Fibroblast of the aortic adventitia (primary cell): ENCODE measurements around the gene LENG8. TPM values are rescaled to one million over a fixed set of nuclear protein-coding genes. Genes with fewer than 3 reads are reported as not detected.
A peak's percentile ranks its signal among the peaks of the same experiment; 100 is the strongest.

Source experiments
- DNase-seq: peaks from one replicate; pipeline ENCODE4 v3.0.0-alpha.2; 2010; ENCODE audit warnings: low read depth
- H3K4me3 ChIP-seq: 2 replicates; pipeline ENCODE4 v1.5.1; 2011; ENCODE audit warnings: low read depth, mild to moderate bottlenecking, control low read depth, low read length, moderate library complexity
- total RNA-seq: library from RNA; depleted of rRNA; stranded (reverse); fragments of >200 nt; gene quantifications from 2 replicates; pipeline ENCODE4 v1.2.3, GENCODE V29; 2012; ENCODE audit warnings: low replicate concordance
- TF ChIP-seq, protein P1 (sequence below): IDR thresholded peaks from 2 replicates; pipeline ENCODE4 v1.5.1; 2011; ENCODE audit warnings: mild to moderate bottlenecking, low read length, control low read depth, inconsistent platforms; ENCODE audit not compliant: insufficient read depth

The LENG8 gene
- total RNA-seq, 1 donor = 41.7 TPM

DNA sequence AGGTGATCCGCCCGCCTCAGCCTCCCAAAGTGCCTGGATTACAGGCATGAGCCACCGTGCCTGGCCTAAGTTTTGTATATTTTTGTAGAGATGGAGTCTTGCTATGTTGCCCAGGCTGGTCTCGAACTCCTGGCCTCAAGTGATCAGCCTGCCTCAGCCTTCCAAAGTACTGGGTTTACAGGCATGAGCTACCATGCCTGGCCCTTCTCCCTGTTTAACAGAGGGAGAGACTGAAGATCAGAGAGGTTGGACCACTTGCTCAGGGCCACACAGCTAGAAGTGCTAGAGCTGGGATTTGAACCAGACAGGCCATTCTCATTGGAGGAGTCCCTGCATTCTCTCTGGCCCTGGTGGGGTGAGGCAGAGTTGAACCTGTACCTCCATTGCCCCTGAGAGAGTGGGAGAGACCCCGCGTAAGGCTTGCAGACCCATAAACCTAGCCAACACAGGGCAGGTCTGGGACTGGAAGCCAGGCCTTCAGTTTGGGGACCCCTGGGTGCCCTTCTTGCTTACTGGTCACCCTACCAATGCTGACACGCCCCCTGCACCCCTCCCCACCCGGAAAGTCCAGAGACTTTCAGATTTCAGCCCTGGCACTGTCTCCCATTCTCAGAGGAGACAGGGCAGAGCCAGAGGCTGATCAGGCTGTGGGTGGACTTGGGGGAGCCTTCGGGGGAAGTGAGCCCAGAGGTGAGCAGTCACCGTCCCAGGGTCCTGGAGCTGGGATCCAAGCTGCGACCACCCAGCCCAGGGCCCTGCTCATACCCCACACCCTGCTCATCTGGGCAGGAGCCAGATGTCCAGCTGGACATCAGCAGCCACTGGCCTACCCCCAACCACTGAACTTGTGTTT is 20.4 kb upstream of the LENG8 start:
- no peak for DNase-seq
- TF ChIP-seq, protein P1, sequence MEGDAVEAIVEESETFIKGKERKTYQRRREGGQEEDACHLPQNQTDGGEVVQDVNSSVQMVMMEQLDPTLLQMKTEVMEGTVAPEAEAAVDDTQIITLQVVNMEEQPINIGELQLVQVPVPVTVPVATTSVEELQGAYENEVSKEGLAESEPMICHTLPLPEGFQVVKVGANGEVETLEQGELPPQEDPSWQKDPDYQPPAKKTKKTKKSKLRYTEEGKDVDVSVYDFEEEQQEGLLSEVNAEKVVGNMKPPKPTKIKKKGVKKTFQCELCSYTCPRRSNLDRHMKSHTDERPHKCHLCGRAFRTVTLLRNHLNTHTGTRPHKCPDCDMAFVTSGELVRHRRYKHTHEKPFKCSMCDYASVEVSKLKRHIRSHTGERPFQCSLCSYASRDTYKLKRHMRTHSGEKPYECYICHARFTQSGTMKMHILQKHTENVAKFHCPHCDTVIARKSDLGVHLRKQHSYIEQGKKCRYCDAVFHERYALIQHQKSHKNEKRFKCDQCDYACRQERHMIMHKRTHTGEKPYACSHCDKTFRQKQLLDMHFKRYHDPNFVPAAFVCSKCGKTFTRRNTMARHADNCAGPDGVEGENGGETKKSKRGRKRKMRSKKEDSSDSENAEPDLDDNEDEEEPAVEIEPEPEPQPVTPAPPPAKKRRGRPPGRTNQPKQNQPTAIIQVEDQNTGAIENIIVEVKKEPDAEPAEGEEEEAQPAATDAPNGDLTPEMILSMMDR = no peak

DNA sequence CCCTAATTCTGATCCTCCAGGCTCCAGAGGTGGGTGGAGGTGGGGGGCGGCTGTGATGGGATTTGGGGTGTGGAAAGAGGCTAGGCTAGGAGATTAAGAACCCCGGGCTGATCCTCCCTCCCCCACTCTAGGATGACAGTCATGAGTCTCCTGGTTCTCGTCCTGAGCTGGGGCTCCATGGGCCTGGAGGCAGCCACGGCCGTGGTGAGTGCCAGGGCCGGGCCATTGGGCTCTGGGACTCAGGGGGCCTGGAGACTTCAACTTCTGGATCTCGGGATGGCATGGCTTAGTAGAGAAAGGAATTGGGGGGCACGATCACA is 19.9 kb upstream of the LENG8 start:
- no peak for DNase-seq
- TF ChIP-seq, protein P1 = no peak
- H3K4me3 ChIP-seq = no peak overlapping the region

More for the DNA sequence above, 20.4 kb upstream of the LENG8 start:
- H3K4me3 ChIP-seq = no peak overlapping the region

DNA sequence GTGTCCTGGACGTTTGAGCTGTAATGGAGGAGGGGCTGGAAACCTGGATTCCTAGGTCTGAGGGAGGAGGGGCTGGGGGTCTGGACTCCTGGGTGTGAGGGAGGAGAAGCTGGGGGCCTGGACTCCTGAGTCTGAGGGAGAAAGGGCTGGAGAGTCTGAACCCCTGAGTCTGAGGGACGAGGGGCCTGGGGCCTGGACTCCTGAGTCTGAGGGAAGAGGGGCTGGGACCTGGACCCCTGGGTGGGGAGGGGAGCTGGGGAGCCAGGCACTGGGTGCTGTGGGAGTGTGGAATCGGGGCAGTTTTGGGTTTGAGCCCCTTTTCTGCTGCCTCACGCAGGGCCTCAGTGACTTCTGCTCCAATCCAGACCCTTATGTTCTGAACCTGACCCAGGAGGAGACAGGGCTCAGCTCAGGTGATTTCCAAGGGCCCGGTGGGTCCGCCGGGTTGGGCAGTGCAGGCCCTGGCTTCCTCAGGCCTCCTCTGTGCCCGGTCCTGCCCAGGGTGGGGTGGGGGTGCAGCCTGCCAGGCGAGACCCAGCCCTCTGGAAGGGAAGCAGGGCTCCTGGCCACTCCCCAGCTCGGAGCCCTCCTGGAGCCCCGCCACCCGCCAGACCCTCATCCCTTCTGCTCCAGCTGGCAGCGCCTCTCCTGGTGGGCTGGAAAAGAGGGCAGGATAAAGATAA is 19.3 kb upstream of the LENG8 start:
- no peak for DNase-seq
- no peak overlapping the region for H3K4me3 ChIP-seq
- TF ChIP-seq, protein P1 = no peak

DNA sequence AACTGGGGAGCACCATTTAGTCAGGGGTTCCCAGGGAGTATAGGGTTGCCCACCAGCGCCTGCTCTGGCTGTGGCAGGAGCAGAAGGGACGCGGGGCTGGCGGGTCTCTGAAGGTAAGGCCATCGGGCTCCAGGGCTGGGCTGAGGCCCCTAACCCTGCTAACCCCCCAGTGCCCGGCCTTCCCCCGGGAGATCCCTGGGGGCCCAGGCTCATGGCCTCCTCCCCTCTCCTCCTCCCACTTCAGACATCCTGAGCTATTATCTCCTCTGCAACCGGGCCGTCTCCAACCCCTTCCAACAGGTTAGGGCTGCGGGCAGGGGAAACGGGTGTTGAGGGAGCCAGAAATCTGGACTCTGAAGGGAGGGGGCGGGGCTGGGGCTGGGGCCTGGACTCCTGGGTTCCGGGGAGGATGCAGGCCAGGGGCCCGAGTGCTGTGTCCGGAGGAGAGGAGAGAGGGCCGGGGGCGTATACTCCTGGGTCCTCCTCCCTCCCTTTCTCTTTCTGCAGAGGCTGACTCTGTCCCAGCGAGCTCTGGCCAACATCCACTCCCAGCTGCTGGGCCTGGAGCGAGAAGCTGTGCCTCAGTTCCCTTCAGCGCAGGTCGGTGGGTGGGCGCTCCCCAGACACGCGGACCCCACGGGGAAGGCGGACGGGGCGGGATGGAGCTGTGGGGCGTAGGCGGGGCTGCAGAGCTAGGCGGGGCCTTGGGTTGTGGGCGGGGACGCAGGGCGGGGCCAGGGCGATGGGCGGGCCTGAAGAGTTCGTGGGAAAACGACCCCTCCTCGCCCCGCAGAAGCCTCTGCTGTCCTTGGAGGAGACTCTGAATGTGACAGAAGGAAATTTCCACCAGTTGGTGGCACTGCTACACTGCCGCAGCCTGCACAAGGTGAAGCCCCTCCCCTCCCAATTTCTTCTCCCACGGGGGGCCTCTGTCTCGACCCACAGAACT is 18.4 kb upstream of the LENG8 start:
- no peak for DNase-seq
- H3K4me3 ChIP-seq = peak overlapping the region; percentile 54
- TF ChIP-seq, protein P1 = no peak

DNA sequence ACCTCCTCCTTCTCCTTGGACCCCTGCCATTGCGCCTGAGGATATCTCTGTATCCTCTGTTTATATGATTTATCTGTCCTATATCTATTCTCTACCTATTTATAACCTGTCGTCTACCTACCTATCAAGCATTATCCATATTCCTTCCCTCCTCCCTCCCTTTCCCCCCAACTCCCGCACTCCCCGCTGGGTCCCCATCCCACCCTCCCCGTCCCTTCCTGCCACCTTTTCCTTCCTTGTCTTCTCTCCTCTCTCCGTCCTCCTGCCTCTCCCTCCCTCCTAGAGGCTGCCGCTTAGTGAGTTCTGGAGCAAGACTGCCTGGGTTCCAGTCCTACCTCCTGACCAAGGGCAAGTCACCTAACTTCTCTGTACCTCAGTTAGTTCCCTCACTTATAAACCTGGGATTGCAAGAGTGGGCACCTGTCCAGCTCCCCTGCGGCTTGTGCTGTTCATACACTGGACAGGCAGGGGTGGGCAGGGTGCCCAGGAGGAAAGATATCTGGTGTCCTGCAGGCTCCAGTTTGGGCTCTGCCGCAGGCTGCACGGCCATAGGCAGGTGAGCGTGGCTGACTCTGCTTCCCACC is 17.7 kb upstream of the LENG8 start:
- H3K4me3 ChIP-seq = no peak overlapping the region
- TF ChIP-seq, protein P1 = no peak
- DNase-seq = peak; percentile 47

DNA sequence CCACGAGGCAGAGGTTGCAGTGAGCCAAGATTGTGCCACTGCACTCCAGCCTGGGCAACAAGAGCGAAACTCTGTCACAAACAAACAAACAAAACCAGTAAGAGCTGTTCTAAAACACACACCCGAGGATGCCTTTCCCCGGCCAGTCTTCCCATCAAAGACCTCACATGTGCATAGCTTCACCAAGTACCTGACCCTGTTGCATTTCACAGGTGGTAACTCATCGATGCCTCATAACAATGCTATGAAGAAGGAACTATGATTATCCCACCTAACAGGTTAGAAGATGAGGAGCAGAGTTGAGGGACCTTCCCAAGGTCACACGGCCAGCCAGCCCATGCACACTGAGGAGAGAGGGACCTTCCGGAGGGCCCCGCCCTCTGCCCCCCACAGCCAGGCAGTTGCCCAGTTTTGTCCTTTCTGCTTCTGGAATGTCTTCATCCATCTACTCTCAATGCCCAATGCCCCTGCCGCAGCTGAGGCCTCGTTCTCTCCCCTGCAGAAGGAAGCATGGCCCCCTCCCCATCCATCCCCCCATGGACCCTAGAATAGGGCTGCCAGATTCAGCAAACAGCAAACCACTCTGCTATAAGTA is 16.8 kb upstream of the LENG8 start:
- TF ChIP-seq, protein P1 = no peak
- H3K4me3 ChIP-seq = no peak overlapping the region
- no peak for DNase-seq
